Neural cell (in vitro differentiated cells): ENCODE data around the gene CTTN. TPM values are rescaled to one million over a fixed set of nuclear protein-coding genes. Genes with fewer than 3 reads are reported as not detected.

ENCODE experiments used
- H2AFZ ChIP-seq: fragments of 200-600, 300-800 bp; sonication (generic), shearing (Covaris generic); 2 replicates; pipeline ENCODE4 v1.6.0; 2014; ENCODE audit warnings: low read depth, mild to moderate bottlenecking, antibody characterized with exemption, low read length, moderate library complexity
- H3F3A ChIP-seq: fragments of 200-600 bp; shearing (Covaris generic); 2 replicates; pipeline ENCODE4 v1.6.1; 2016; ENCODE audit warnings: mild to moderate bottlenecking, moderate library complexity, mixed read lengths, antibody characterized with exemption, low read length; ENCODE audit not compliant: insufficient read depth, poor library complexity, severe bottlenecking
- H3K27ac ChIP-seq: fragments of 200-600, 300-800 bp; sonication (generic), shearing (Covaris generic); 2 replicates; pipeline ENCODE4 v1.5.1; 2014; ENCODE audit warnings: mild to moderate bottlenecking, low read length, moderate library complexity
- H3K27me3 ChIP-seq: fragments of 300-800, 200-600 bp; sonication (generic), shearing (Covaris generic); 2 replicates; pipeline ENCODE4 v1.6.0; 2014; ENCODE audit warnings: mild to moderate bottlenecking, low read depth, low read length, moderate library complexity; ENCODE audit not compliant: insufficient read depth
- H3K36me3 ChIP-seq: fragments of 300-800, 200-600 bp; sonication (generic), shearing (Covaris generic); 2 replicates; pipeline ENCODE4 v1.5.1; 2014; ENCODE audit warnings: mild to moderate bottlenecking, antibody characterized with exemption, low read length, moderate library complexity; ENCODE audit not compliant: insufficient read depth
- H3K4me2 ChIP-seq: fragments of 300-800, 200-600 bp; sonication (generic), shearing (Covaris generic); 2 replicates; pipeline ENCODE4 v1.6.0; 2014; ENCODE audit warnings: mild to moderate bottlenecking, low read length
- H3K4me3 ChIP-seq: fragments of 300-800, 200-600 bp; sonication (generic), shearing (Covaris generic); 2 replicates; pipeline ENCODE4 v1.5.1; 2014; ENCODE audit warnings: mild to moderate bottlenecking, low read length, moderate library complexity
- H3K79me2 ChIP-seq: fragments of 200-600 bp; shearing (Covaris generic); replicated peaks from 2 replicates; pipeline ENCODE4 v1.6.0; 2014; ENCODE audit warnings: mild to moderate bottlenecking, low read length, moderate library complexity; ENCODE audit not compliant: insufficient read depth
- H3K9ac ChIP-seq: fragments of 300-800, 200-600 bp; sonication (generic), shearing (Covaris generic); 2 replicates; pipeline ENCODE4 v1.6.1; 2016; ENCODE audit warnings: mild to moderate bottlenecking, low read length, mixed read lengths
- H3K9me2 ChIP-seq: fragments of 200-600 bp; shearing (Covaris generic); 2 replicates; pipeline ENCODE4 v1.6.1; 2016; ENCODE audit warnings: mild to moderate bottlenecking, low read length, mixed read lengths; ENCODE audit not compliant: insufficient read depth
- H3K9me3 ChIP-seq: fragments of 200-600, 300-800 bp; sonication (generic), shearing (Covaris generic); 2 replicates; pipeline ENCODE4 v1.6.1; 2016; ENCODE audit warnings: mild to moderate bottlenecking, mixed run types, low read length, moderate library complexity, mixed read lengths
- H4K20me1 ChIP-seq: fragments of 200-600 bp; shearing (Covaris generic); 2 replicates; pipeline ENCODE4 v1.6.1; 2016; ENCODE audit warnings: mild to moderate bottlenecking, mixed run types; ENCODE audit not compliant: insufficient read depth
- EP300 ChIP-seq: fragments of 450-650 bp; conservative IDR thresholded peaks from 2 replicates; pipeline ENCODE4 v1.6.1; 2014; ENCODE audit warnings: antibody characterized with exemption, mild to moderate bottlenecking, moderate library complexity; ENCODE audit not compliant: poor library complexity, severe bottlenecking
- EZH2 ChIP-seq: fragments of 200-600, 300-800 bp; shearing (Covaris generic), sonication (generic); IDR thresholded peaks from 2 replicates; pipeline ENCODE4 v1.6.1; 2014; ENCODE audit warnings: antibody characterized with exemption, low read length, borderline replicate concordance, mild to moderate bottlenecking; ENCODE audit not compliant: insufficient read depth, poor library complexity, severe bottlenecking
- MXI1 ChIP-seq: fragments of 450-650 bp; conservative IDR thresholded peaks from 2 replicates; pipeline ENCODE4 v1.6.1; 2014; ENCODE audit warnings: antibody characterized with exemption, mild to moderate bottlenecking; ENCODE audit not compliant: poor library complexity, severe bottlenecking
- POLR2AphosphoS5 ChIP-seq: IDR thresholded peaks from 2 replicates; pipeline ENCODE4 v1.6.1; 2012
- RAD21 ChIP-seq: fragments of 450-650 bp; conservative IDR thresholded peaks from 2 replicates; pipeline ENCODE4 v1.6.1; 2014; ENCODE audit warnings: antibody characterized with exemption, mild to moderate bottlenecking, moderate library complexity
- REST ChIP-seq: IDR thresholded peaks from 2 replicates; pipeline ENCODE4 v1.6.1; 2012; ENCODE audit warnings: borderline replicate concordance
- SMC3 ChIP-seq: fragments of 450-650 bp; conservative IDR thresholded peaks from 2 replicates; pipeline ENCODE4 v1.6.1; 2014; ENCODE audit warnings: antibody characterized with exemption, mild to moderate bottlenecking, moderate library complexity; ENCODE audit not compliant: poor library complexity
- TAF1 ChIP-seq: IDR thresholded peaks from 2 replicates; pipeline ENCODE4 v1.6.1; 2012; ENCODE audit warnings: low read depth
- polyA plus RNA-seq: library from polyadenylated mRNA; depleted of rRNA; stranded (reverse); fragments of >200 nt; gene quantifications from 2 replicates; pipeline ENCODE4 v1.2.3, GENCODE V29; 2014
- TF ChIP-seq, protein P1 (sequence below): fragments of 450-650 bp; IDR thresholded peaks from 2 replicates; pipeline ENCODE4 v1.5.1; 2014; ENCODE audit warnings: antibody characterized with exemption, mild to moderate bottlenecking, moderate library complexity; ENCODE audit not compliant: poor library complexity, severe bottlenecking

Gene CTTN
- polyA plus RNA-seq, 1 donor from 2014 or later, result 220 TPM

DNA sequence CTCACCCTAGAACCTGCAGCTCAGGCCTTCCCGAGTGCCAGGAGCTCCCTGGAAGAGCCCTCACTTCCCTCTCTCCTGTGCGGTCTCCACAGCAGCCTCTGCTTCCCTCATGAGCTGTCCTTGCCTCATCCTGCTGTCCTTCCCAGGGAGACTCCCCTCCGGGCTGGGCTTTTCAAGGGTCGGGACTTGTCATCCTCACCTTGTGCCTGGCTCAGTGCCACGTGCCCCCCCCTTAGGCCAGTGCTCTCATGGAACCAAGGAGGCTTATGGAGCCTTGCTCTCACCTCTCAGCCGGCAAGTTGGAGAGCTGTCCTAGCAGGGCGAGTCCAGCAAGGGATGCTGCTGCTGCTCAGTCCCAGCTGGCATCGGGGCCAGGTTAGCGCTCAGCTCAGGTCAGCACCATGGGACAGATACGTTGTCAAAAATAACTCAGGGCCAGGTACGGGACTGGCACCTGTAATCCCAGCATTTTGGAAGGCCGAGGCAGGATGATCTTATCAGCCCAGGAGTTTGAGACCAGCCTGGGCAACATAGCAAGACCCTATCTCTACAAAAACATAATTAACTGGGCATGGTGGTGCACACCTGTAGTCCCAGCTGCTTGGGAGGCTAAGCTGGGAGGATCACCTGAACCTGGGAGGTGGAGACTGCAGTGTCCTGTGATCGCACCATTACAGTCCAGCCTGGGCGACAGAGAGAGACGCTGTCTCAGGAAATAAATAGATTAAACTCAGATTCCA, 13.6 kb downstream of the CTTN start:
- H3K79me2 ChIP-seq, result no peaks in the 10 kb centered on the region
- no peaks in the 10 kb centered on the region for H3K9me3 ChIP-seq
- no peak overlapping the region for H3K4me2 ChIP-seq
- no peaks in the 10 kb centered on the region for H3K9me2 ChIP-seq
- no peaks in the 10 kb centered on the region for H4K20me1 ChIP-seq
- H3K27me3 ChIP-seq, result no peaks in the 10 kb centered on the region
- H3F3A ChIP-seq, result no peaks in the 10 kb centered on the region
- TF ChIP-seq TAF1 (no peak), EZH2 (no peak), MXI1 (no peak), POLR2AphosphoS5 (no peak), SMC3 (no peak), EP300 (no peak), REST (no peak), RAD21 (no peak)
- TF ChIP-seq, protein P1, sequence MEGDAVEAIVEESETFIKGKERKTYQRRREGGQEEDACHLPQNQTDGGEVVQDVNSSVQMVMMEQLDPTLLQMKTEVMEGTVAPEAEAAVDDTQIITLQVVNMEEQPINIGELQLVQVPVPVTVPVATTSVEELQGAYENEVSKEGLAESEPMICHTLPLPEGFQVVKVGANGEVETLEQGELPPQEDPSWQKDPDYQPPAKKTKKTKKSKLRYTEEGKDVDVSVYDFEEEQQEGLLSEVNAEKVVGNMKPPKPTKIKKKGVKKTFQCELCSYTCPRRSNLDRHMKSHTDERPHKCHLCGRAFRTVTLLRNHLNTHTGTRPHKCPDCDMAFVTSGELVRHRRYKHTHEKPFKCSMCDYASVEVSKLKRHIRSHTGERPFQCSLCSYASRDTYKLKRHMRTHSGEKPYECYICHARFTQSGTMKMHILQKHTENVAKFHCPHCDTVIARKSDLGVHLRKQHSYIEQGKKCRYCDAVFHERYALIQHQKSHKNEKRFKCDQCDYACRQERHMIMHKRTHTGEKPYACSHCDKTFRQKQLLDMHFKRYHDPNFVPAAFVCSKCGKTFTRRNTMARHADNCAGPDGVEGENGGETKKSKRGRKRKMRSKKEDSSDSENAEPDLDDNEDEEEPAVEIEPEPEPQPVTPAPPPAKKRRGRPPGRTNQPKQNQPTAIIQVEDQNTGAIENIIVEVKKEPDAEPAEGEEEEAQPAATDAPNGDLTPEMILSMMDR, result no peak
- H3K9ac ChIP-seq, result no peak overlapping the region
- no peak overlapping the region for H3K27ac ChIP-seq
- no peak overlapping the region for H3K4me3 ChIP-seq
- no peak overlapping the region for H2AFZ ChIP-seq
- H3K36me3 ChIP-seq, result peaks cover 5% of the 10 kb centered on the region

DNA sequence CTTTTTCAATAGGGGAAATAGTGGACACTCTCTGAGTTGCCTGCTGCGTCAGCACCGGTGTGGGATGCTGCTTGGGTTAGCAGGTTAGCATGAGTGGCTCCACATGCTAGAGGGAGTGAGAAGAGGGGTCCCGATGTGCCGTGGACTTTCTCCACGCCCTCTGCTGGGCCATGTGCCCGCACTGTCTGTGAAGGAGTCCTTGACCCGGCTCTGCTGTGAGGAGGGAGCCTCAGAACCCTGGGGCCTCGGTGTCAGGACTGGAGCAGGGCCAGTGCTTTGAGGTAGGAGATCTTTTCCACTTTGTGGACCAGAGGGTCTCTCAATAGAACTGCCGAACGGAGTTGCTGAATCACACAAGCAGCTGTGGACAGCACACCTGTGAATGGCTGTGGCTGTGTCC, 14.8 kb downstream of the CTTN start:
- Histone ChIP-seq H2AFZ (no peak overlapping the region), H3K79me2 (no peaks in the 10 kb centered on the region)

More for the DNA sequence above, 14.8 kb downstream of the CTTN start:
- Histone ChIP-seq H4K20me1 (no peaks in the 10 kb centered on the region), H3K27ac (no peak overlapping the region), H3K9ac (no peak overlapping the region), H3K9me2 (no peaks in the 10 kb centered on the region), H3K27me3 (no peaks in the 10 kb centered on the region), H3K4me2 (no peak overlapping the region), H3K36me3 (peaks cover 5% of the 10 kb centered on the region), H3K4me3 (no peak overlapping the region), H3F3A (no peaks in the 10 kb centered on the region), H3K9me3 (no peaks in the 10 kb centered on the region)
- TF ChIP-seq MXI1 (no peak), EP300 (no peak), REST (no peak), SMC3 (no peak), RAD21 (no peak), POLR2AphosphoS5 (no peak), EZH2 (no peak), TAF1 (no peak)
- TF ChIP-seq, protein P1, result no peak
